Stimulated activated CD4-positive, alpha-beta T cell treated with anti-CD3 and anti-CD28 coated beads, Interleukin-12 subunit alpha, Interleukin-12 subunit beta, amount 100 ng/mL, for 24 hours (primary cell): ENCODE results near the gene DCANP1.
A peak's percentile ranks its signal among the peaks of the same experiment; 100 is the strongest.

ENCODE experiments used
- DNase-seq, 2 experiments: peaks; one replicate each; pipeline ENCODE4 v3.0.0-alpha.2; 2020; ENCODE audit warnings: low read depth in 2 of 2

The DCANP1 gene

DNA sequence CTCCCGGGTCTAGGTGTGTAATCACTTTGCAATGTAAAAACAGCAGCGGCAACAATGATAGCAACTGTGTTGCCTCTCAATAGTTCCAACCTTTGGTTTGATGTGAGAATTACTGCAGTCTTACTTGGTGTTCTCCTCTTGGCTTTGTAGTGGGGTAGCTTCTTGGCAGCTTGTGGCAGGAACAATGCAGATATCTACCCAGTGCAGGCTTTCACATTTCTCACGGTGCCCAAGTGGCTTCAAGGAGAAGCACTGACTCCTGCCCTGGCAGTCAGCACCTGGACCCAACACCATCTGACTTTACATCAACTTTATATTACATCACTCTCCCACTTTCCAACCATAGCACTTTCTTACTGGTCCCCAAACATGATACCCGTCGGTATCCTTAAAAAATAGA, 33.4 kb upstream of the DCANP1 start:
- DNase-seq = no peak

DNA sequence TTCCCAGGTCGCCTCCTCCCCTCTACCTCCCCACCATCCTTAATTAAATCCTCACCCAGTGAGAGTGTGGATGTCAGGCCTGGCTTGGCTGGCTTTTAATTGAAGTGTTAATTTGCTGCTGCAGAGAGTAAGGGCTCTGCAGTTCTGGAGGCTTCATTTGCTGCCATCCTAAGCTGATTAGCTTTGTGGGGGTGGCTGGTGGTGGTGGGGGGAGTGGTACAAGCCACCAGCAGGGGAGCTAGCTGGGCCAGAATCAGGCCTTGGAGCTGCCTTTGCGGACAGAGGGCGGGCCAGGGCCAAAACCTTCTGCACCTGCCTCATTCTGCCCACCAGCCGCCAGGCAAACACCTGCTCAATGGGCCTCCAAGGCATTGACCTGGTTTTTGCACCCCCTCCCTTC, 31.8 kb upstream of the DCANP1 start:
- DNase-seq = no peak

DNA sequence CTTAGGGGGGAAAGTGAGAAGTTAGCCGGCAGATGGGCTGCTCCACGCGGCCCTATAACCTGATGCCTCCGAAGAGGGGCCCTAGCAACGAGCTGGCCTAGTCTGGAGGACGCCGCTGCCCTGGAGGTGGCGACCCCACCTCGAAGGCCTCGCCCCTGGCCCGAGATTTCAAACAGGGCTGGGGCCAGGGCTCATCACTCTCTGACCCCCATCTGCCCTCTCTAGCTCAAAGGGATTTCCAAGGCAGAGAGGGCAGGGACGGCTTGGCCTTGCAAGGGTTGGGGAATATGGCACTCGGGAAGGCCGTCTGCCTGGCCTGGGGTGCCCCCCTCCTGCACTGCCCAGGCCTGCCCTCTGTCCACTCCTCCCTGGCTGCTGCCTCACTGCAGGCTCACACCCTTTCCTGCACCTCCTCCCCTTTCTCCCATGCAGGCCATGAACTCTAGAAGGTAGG, 30.5 kb upstream of the DCANP1 start:
- DNase-seq = no peak

DNA sequence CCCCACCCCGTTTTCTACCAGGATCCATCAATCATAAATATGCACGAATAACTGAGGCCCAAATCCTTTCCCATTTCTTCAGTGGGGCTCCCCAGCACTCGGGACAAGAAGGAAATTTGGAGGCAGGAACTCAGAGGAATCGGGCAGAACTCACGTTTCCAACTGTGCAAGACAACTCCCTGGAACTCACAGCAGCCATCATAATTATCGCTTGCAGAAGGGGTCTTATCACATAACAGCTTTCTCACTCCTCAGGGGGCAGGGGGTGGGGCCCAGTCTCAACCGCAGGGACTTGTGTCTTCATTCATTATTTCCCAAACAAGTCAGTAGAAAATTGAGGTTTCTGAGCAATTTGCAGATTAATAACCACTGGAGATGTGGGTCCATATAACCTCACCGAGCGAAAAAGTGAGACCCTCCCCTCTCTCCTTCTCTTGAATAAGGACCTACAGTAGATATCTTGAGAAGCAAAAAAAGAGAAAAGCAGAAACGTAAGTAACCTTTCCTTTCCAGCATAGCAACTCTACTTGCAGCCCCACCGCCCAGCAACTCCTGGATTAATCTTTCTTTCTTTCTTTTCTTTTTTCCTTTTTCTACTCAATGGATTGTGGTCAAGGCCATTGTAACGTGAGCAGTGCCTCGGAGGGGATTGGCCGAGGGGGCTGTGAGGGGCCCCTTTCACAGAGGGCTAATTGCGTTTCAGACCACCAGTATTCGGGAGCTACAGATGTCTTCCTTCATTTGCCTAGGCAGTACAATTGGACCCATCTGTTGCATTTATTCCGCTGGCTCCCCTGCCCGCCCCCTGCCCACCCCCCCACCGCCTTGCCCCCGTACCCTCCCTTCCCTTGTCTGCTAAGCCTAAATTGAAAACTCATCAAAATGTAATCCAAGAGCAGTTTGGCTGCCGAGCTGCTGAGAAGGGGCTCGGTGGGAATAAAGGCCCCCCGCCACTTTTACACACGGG, 29.8 kb upstream of the DCANP1 start:
- DNase-seq = no peak

DNA sequence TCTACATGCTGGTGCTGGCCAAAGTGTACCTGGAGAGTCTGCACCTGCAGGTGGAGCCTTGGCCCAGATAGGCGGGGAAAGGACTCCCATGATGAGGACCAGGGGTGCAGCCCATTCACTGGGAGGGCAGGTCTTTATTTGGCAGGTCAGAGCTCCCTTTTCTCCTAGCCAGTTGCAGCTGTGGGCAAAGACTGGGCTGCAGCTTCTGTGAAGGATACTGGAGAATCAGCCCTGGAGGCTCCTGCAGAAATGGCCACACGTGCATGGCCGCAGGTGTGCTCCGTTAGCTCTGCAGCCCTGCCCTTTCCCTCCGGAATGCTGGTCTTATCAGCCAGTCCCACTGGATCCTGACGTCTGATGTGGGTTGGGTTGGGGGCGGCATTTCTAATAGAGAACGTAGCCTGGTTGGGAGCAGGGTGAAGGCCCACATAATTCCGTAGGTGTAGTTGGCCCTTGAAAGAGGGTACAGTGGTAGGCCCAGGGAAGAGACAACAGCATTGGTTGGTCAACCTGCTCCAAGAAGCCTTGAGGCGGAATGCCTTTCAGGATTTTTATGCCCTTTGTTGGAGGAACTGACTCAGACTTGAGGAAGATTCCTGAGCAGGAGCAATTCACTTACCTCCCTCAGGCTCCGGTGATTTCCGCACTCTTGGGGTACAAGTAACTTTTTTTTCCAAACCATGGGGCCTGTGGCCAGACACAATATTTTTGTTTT, 27.0 kb upstream of the DCANP1 start:
- no peak for DNase-seq

- no peak for DNase-seq
These were observed 25.0 kb upstream of the DCANP1 start for GRCh38 chr5:135472141-135472540.

DNA sequence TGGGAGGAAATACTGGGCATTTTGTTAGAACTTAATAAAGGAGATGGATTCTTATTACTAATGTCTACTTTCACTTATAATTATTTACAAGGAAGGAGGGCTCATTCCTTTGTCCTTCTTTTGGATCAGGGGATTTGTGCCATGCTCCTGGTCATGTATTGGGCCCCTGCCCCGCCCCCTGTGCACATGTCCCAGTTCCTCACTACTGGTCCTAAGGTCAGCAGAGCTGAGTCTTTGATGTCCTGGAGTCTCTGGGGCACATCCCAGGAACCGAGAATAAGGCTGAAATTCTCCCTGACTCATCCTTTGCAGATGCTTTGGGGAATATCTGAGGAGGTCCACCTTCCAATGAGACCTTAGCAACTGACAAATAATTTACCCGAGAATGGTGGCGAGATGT, 24.6 kb upstream of the DCANP1 start:
- DNase-seq = no peak

- no peak for DNase-seq
These were observed 22.8 kb upstream of the DCANP1 start for GRCh38 chr5:135469911-135470310.

DNA sequence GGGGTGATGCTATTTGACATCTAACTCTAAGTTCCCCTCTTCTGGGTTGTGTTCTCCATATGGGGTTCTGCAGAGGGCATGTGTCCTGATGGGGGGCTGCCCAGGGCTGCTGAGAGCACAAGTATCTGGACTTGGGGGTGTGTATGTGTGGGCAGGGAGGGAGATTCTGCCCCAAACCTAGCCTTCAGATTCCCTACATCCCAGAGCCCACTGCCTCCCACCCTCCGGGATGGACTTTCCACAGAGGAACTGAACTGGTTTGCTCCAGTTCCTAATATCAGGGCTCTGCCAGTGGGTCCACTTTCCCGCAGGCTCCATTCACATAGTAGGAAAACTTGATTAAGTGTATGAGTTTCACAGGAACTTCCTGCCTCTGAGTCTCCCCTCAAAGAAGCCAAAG, 21.4 kb upstream of the DCANP1 start:
- DNase-seq = no peak

- no peak for DNase-seq
These were observed 20.8 kb upstream of the DCANP1 start for GRCh38 chr5:135467871-135468485.

DNA sequence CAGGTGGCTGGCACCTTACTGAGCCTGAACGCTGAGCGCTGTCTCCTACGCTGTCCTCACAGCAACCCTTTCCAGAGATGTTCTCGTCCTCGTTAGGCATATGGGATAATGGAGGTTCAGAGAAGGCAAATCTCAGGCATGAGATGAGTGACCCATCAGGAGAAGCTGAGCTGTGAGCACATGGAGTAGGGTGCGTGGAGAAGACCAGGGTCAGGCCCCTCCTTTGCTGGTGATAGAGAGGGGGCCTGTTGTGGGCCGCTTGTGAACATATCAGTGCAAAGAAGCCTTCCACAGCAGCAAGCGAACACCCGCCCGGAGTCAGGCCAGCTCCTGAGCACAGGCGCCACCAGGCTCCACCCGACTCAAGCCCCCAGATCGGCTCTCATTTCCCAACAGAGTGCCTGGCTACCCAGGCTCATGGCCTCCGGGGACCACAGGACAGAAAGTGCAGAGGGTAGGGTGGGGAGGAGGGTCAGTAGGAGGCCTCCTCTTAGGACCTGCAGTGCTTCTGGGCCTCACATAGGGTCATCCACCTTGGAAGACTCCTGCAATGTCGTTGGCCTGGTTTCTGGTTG, 20.0 kb upstream of the DCANP1 start:
- no peak for DNase-seq

- peak; percentile 57 to 69 for DNase-seq
These were observed 19.3 kb upstream of the DCANP1 start for GRCh38 chr5:135466178-135467050.

- DNase-seq = no peak
These were observed 18.4 kb upstream of the DCANP1 start for GRCh38 chr5:135465391-135466122.

- DNase-seq = peak in 1 of 2 experiments; percentile 22
These were observed 15.2 kb upstream of the DCANP1 start for GRCh38 chr5:135462304-135462703.

GRCh38 chr5:135461481-135462151, 14.5 kb upstream of the DCANP1 start:
- no peak for DNase-seq

- DNase-seq = no peak
These were observed 13.3 kb upstream of the DCANP1 start for GRCh38 chr5:135460246-135461033.

- DNase-seq = no peak
These were observed 11.8 kb upstream of the DCANP1 start for GRCh38 chr5:135458921-135459331.

DNA sequence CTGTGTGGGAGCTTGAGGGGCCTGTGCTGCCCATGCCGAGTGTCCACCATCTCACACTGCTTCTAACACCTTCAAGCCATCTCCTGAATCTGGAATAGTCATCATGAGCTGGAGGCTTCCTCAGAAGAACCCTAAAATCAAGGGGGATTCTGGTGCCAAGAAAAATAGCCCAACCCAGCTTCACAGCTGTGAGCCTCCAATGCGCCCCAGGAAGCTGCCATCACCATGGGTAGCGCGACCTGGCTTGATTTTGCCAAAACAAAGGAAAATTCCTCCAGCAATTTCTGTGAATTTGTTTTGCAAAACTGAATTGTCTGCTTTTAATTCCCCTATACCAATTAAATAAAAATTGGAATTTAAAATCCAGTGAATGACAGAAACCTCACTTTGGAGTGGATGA, 11.2 kb upstream of the DCANP1 start:
- no peak for DNase-seq
